Effector memory CD8-positive, alpha-beta T cell (primary cell): Measurements from ENCODE around the gene TEN1.
"Not testable (repeated sequence)": the region's sequence is repeated elsewhere in the genome, so short reads cannot be mapped to it uniquely, and the experiment has no call there.

Source experiments
- ATAC-seq: fragments of 150-1000 bp; cut with Tn5 transposase; replicated peaks from 2 replicates; pipeline ENCODE4 v1.10.0; 2021; ENCODE audit warnings: mild to moderate bottlenecking, moderate library complexity
- DNase-seq, 3 experiments: peaks; one replicate each; pipeline ENCODE4 v3.0.0; 2021
- H3K27ac Mint-ChIP-seq, 2 donors: one replicate each; pipeline ENCODE4 v1.8.0; 2022; ENCODE audit warnings: mild to moderate bottlenecking in 2 of 2, mixed read lengths in 2 of 2, moderate library complexity in 2 of 2
- H3K27me3 Mint-ChIP-seq, 2 donors: one replicate each; pipeline ENCODE4 v1.8.0; 2022; ENCODE audit warnings: mixed read lengths in 2 of 2
- H3K36me3 Mint-ChIP-seq: one replicate; pipeline ENCODE4 v1.8.0; 2022; ENCODE audit warnings: mild to moderate bottlenecking, moderate library complexity, mixed read lengths; ENCODE audit not compliant: insufficient read depth
- H3K4me1 Mint-ChIP-seq, 2 donors: one replicate each; pipeline ENCODE4 v1.8.0; 2022; ENCODE audit warnings: low read depth in 2 of 2, mixed read lengths in 2 of 2
- H3K4me3 Mint-ChIP-seq, 2 donors: one replicate each; pipeline ENCODE4 v1.8.0; 2022; ENCODE audit warnings: mild to moderate bottlenecking in 2 of 2, mixed read lengths in 2 of 2, moderate library complexity in 2 of 2
- H3K9me3 Mint-ChIP-seq, 2 donors: one replicate each; pipeline ENCODE4 v1.8.0; 2022; ENCODE audit warnings: mixed read lengths in 2 of 2

TEN1 gene

DNA sequence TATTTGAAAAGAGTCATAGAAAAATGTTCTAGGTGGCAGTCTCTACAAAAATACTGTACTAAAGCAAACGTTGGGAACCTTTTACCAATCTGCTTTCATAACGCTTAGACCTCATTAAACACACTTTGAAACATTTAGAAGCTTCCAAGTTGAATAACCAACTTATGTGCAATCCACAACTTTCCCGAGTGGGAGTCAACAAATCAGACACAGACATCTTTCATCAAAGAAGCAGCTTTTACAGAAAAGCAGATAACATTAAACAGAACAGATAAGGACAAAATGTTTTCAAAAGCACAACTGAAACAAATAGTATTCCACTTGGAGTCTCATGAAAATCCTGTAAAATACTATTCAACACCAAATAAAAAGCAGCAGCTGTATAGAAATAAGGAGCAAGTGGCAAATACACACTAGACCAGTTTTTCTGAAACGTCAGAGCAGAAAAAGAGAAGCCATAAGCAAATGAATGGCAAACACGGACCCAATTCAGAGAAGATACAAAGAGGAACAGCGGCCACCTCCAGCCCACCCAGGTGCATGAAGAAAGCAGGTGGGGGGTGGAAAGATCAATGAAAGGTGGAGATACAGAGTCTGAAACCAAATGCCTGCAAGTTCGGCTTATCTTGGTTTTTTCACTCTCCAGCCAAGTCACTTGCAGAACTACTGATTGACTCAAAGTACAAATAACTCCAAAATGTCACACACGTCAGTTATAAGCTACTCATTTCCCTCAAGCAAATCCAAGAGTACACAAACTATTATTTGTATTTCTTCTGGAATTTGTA, 19.8 kb upstream of the TEN1 start:
- H3K9me3 Mint-ChIP-seq = no peaks in the 10 kb centered on the region
- no peak overlapping the region for H3K4me3 Mint-ChIP-seq
- DNase-seq (no peak), ATAC-seq (no peak)
- H3K27me3 Mint-ChIP-seq = no peaks in the 10 kb centered on the region
- peaks cover 33% of the 10 kb centered on the region for H3K36me3 Mint-ChIP-seq
- H3K27ac Mint-ChIP-seq = no peak overlapping the region
- peaks cover 2 to 4% of the 10 kb centered on the region in 2 donors for H3K4me1 Mint-ChIP-seq

DNA sequence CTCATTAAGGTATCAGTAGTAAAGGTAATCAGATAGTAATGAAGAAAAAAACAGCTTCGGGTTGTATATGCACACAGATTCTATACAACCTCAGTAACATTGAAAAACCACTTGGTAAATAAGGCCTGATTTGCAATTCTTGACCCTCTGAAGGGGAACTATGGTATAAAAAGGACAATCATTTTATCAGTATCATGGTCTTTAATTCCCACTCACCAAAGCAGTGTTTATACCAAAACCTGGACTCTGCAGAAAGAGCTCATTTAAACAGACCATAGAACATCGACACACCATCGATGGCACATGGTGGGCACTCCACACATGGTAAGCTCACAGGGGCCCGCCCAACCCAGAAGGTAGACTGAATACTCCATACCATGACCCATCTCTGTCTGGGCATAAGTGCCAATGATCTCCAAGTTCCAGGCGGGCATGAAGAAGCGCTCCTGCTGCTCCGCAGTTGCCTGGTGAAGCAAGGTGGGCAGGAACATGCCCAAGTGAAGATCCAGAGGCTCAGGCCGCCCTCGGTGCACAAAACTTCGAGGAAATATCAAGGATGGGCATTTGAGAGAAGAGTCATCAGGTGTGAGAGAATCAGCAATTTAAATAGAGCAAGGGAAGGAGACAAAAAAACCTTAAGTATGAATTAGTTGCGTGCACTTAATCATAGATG, 19.1 kb upstream of the TEN1 start:
- Mint-ChIP-seq H3K27me3 (no peaks in the 10 kb centered on the region), H3K36me3 (peaks cover 27% of the 10 kb centered on the region), H3K4me1 (peaks cover 4% of the 10 kb centered on the region in 2 donors), H3K4me3 (no peak overlapping the region), H3K27ac (no peak overlapping the region), H3K9me3 (no peaks in the 10 kb centered on the region)
- ATAC-seq = no peak
- DNase-seq = no peak

DNA sequence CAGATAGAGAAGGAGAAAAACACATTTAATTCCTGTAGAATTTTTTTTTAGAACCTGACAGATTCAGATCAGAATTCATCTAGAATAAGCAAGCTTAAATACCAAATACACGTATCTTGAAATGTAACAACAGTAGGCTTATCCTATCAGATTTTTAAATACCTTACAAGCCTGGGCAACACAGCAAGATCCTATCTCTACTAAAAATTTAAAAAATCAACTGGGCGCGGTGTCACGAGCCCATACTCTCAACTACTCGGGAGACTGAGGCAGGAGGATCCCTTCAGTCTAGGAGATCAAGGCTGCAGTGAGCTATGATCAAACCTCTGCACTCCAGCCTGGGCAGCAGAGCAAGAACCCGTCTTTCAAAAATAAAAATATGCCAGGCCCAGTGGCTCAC, 13.6 kb upstream of the TEN1 start:
- DNase-seq = no peak
- no peak overlapping the region for H3K4me3 Mint-ChIP-seq
- no peak for ATAC-seq
- peak overlapping the region in 1 of 2 donors; percentile 49 for H3K27ac Mint-ChIP-seq
- peaks cover 15% of the 10 kb centered on the region for H3K36me3 Mint-ChIP-seq
- peaks cover 2 to 15% of the 10 kb centered on the region in 2 donors for H3K4me1 Mint-ChIP-seq
- no peaks in the 10 kb centered on the region for H3K27me3 Mint-ChIP-seq
- H3K9me3 Mint-ChIP-seq = no peaks in the 10 kb centered on the region

DNA sequence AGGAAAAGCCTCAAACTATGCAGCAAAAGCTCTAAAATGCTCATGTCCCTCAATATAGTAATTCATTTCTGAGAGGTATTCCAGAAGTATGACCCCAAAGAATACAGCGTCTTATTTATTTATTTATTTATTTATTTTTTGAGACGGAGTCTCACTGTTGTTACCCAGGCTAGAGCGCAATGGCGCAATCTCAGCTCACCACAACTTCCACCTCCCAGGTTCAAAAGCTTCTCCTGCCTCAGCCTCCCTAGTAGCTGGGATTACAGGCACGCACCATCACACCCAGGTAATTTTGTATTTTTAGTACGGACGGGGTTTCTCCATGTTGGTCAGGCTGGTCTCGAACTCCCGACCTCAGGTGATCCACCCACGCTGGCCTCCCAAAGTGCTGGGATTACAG, 10.0 kb upstream of the TEN1 start:
- ATAC-seq, H3K27me3 Mint-ChIP-seq: not testable (repeated sequence)
- H3K27ac Mint-ChIP-seq = peak overlapping the region in 1 of 2 donors; percentile 78

DNA sequence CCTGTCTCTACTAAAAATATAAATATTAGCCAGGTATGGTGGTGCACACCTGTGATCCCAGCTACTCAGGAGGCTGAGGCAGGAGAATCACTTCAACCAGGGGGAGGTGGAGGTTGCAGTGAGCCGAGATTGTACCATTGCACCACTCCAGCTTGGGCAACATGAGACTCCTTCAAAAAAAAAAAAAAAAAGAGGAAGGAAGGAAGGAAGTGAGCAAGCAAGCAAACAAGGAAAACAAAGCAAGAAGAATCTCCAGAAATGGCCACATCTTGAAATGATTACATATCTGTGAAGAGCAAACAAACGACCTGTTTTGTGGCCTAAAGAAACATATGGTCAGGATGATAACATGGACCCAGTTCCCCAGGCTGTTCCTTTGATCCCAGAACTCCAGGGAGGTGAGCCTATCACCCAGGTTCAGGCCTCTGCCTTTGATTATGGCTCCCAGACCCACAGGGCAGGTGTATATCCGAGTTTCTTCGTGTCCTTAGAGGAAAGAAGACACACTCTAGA, 9.0 kb upstream of the TEN1 start:
- ATAC-seq = no peak
- Mint-ChIP-seq H3K27me3 (no peaks in the 10 kb centered on the region), H3K27ac (peak overlapping the region in 1 of 2 donors; percentile 78), H3K4me1 (peaks cover 0 to 14% of the 10 kb centered on the region in 2 donors), H3K4me3 (no peak overlapping the region), H3K9me3 (no peaks in the 10 kb centered on the region), H3K36me3 (peaks cover 31% of the 10 kb centered on the region)
- DNase-seq = no peak

More for the DNA sequence above, 10.0 kb upstream of the TEN1 start:
- DNase-seq, H3K9me3 Mint-ChIP-seq, H3K4me3 Mint-ChIP-seq: not testable (repeated sequence)
- peaks cover 2 to 14% of the 10 kb centered on the region in 2 donors for H3K4me1 Mint-ChIP-seq
- H3K36me3 Mint-ChIP-seq = peaks cover 28% of the 10 kb centered on the region

DNA sequence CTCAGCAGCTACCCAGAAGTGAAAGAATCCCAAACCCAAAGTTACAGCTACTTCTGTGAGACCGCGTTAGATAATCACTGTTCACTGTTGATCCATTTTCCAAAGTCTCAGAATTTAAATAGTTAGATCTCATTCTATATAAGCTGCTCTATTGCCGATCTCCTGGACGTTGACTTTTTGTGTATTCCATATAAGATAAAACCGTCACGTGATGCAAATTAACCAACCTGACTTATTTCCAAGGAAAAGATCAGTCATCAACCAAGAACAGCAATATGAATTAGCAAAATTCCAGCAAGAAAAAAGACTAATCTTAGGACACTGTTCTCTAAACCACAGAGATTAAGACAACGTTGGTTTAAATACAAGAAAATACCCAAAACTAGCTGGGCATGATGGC, 8.4 kb upstream of the TEN1 start:
- no peak overlapping the region for H3K4me3 Mint-ChIP-seq

DNA sequence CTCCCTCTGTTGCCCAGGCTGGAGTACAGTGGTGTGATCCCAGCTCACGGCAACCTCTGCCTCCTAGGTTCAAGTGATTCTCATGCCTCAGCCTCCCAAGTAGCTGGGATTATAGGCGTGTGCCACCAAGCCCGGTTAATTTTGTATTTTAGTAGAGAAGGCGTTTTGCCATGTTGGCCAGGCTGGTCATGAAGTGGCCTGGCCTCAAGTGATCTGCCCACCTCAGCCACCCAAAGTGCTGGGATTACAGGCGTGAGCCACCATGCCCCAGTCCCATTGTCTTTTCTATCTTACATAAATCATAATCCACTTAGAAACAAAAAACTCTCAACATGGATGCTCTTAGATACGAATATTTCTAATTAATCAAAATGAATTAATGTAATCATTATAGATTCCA, 3.9 kb upstream of the TEN1 start:
- not testable (repeated sequence) for ATAC-seq, DNase-seq, H3K27me3 Mint-ChIP-seq, H3K4me3 Mint-ChIP-seq, H3K9me3 Mint-ChIP-seq
- Mint-ChIP-seq H3K36me3 (peaks cover 31% of the 10 kb centered on the region), H3K27ac (peak overlapping the region in 1 of 2 donors; percentile 36), H3K4me1 (peaks cover 11 to 29% of the 10 kb centered on the region in 2 donors)

More for the DNA sequence above, 8.4 kb upstream of the TEN1 start:
- H3K36me3 Mint-ChIP-seq = peaks cover 32% of the 10 kb centered on the region
- DNase-seq = no peak
- no peak for ATAC-seq
- H3K27me3 Mint-ChIP-seq = no peaks in the 10 kb centered on the region
- no peaks in the 10 kb centered on the region for H3K9me3 Mint-ChIP-seq
- H3K27ac Mint-ChIP-seq = no peak overlapping the region
- peaks cover 2 to 16% of the 10 kb centered on the region in 2 donors for H3K4me1 Mint-ChIP-seq

DNA sequence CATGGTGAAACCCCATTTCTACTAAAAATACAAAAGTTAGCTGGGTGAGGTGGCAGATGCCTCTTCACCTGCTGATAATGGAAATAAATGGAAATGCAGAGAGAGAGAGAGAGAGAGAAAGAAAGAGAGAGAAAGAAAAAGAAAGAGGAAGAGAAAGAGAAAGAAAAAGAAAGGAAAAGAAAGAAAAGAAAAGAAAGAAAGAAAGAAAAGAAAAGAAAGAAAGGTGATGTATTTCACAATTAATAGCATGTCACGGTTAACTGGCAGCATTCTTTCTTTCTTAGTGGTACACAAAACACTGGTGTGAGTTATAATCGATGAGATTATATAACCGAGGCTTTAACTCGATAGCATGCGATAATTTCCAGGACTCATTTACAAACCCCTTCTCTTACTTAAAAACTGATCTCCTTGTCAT, 3.3 kb upstream of the TEN1 start:
- H3K4me1 Mint-ChIP-seq = peaks cover 11 to 26% of the 10 kb centered on the region in 2 donors
- H3K9me3 Mint-ChIP-seq = no peaks in the 10 kb centered on the region
- H3K27me3 Mint-ChIP-seq = no peaks in the 10 kb centered on the region
- H3K27ac Mint-ChIP-seq = peak overlapping the region in 1 of 2 donors; percentile 36
- no peak for ATAC-seq
- no peak overlapping the region for H3K4me3 Mint-ChIP-seq
- peaks cover 30% of the 10 kb centered on the region for H3K36me3 Mint-ChIP-seq
- no peak for DNase-seq

DNA sequence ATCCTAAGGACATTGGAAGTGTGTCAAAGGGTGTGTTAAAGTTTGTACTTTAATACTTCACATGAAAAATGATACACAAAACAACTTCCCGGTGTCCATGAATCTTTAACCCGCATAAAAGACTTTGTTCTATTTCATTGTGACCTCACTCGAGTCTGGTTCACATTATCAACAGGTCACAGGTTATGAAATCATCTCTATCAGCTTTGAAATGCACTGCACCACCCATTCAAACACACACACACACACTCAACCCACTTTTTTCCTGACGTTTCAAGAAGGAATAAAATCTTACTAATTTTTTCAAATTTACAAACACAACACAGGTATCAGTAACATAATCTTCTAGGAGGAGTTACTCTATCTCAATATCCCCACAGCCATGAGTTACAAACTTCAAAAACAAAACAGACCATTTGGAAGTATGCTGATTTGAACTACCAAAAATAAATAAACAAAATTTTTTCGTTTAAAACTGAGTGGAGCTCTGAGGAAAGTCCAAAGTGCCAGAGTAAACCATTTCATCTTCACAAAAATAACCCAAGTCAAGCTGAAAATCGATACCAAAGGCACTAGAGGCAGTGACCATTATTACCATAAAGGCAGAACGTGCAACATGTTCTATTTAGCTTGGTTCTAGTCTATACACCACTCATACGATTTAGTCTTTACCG, 2.7 kb upstream of the TEN1 start:
- Mint-ChIP-seq H3K4me3 (no peak overlapping the region), H3K9me3 (no peaks in the 10 kb centered on the region), H3K27ac (no peak overlapping the region), H3K36me3 (peaks cover 29% of the 10 kb centered on the region), H3K4me1 (peaks cover 11 to 26% of the 10 kb centered on the region in 2 donors), H3K27me3 (no peaks in the 10 kb centered on the region)
- no peak for DNase-seq
- ATAC-seq = no peak

DNA sequence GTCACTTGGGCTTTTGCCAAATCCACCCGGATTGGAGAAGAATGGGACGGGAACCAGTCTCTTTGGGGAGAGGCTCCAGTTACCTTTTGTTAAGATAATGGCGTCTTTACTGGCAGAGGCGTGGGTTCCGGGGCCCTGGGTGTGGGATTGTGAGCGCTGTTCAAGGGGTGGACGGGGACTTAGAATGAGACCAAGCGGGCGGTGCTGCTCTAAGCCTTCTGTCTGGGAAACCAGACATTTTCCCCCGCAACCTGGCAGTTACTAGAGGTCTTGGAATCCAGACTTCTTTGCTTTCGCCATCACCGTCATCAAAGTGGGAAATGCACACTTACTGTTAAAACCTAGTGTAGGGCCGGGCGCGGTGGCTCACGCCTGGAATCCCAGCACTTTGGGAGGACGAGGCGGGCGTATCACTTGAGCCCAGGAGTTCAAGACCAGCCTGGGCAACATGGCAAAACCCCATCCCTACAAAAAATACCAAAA, 706 bp downstream of the TEN1 start:
- DNase-seq (no peak), ATAC-seq (peak; percentile 31)
- peaks cover 11 to 23% of the 10 kb centered on the region in 2 donors for H3K4me1 Mint-ChIP-seq
- H3K36me3 Mint-ChIP-seq = peaks cover 11% of the 10 kb centered on the region
- no peaks in the 10 kb centered on the region for H3K9me3 Mint-ChIP-seq
- peak overlapping the region; percentile 100 for H3K27ac Mint-ChIP-seq
- H3K4me3 Mint-ChIP-seq = peak overlapping the region; percentile 100
- no peaks in the 10 kb centered on the region for H3K27me3 Mint-ChIP-seq

DNA sequence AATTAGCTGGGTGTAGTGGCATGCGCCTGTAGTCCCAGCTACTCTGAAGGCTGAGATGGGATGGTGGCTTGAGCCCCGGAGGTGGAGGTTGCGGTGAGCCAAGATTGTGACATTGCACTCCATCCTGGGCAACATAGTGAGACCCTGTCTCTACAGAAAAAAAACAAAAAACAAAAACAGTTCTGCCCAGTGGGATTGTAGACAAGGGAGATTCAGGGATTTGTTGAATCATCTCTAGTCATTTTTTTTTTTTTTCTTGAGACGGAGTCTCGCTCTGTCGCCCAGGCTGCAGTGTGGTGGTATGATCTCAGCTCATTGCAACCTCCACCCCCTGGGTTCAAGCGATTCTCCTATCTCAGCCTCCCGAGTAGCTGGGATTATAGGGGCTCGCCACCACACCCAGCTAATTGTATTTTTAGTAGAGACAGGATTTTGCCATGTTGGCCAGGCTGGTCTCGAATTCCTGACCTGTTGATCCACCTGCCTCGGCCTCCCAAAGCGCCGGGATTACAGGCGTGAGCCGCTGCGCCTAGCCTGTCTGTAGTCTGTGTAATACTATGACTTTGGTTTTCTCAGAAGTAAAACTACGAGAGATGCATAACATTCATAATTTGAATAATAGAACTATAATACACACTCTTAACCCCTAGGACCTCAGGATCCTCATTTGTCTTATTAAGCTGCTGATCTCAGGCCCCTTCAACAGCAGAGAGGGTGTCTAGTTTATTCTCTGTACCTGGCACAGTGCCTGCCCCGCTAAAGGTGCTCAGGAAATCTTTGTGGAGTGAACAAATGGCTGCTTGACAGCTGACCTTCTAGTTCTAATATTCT, 1.4 kb downstream of the TEN1 start:
- Mint-ChIP-seq H3K27me3 (no peaks in the 10 kb centered on the region), H3K27ac (peak overlapping the region; percentile 100), H3K4me1 (peaks cover 11 to 23% of the 10 kb centered on the region in 2 donors), H3K36me3 (peaks cover 6% of the 10 kb centered on the region), H3K9me3 (no peaks in the 10 kb centered on the region), H3K4me3 (peak overlapping the region; percentile 100)
- no peak for DNase-seq
- no peak for ATAC-seq

DNA sequence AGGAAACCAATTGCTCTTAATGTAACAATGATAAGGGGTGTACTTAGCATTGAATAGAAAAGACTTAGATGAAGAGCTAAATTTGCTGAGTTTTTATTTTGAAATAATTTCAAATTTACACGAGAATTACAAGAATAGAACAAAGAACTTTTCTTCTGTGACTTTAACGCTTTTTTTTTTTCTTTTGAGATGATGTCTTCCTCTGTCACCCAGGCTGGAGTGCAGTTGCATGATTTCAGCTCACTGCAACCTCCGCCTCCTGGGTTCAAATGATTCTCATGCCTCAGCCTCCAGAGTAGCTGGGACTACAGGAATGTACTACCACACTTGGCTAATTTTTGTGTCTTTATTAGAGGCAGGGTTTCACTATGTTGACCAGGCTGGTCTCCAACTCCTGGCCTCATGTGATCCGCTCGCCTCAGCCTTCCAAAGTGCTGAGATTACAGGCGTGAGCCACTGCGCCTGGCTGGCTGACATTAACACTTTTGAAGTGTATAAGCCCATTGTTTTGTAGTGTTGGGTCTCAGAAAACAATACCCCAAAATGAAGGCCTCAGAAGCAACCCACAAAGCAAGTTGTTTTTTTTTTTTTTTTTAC, 2.1 kb downstream of the TEN1 start:
- Mint-ChIP-seq H3K36me3 (peaks cover 6% of the 10 kb centered on the region), H3K9me3 (no peaks in the 10 kb centered on the region), H3K27ac (peak overlapping the region; percentile 100), H3K4me3 (peak overlapping the region; percentile 100), H3K27me3 (no peaks in the 10 kb centered on the region), H3K4me1 (peaks cover 8 to 16% of the 10 kb centered on the region in 2 donors)
- no peak for ATAC-seq
- no peak for DNase-seq
